Gastrocnemius medialis (tissue), 4 donors: Measurements from ENCODE around the gene KLHDC9.

Experiments
- CTCF ChIP-seq, 5 experiments: fragments of 450-650 bp in 3 of 5; fragments of 200-600 bp in 2 of 5; sonication (generic) in 2 of 5; IDR thresholded peaks in 4 of 5; conservative IDR thresholded peaks in 1 of 5; 1 replicate in 4 of 5; 2 replicates in 1 of 5; pipeline ENCODE4 v1.5.1; 2016 to 2019; ENCODE audit warnings: antibody characterized with exemption in 5 of 5, mild to moderate bottlenecking in 3 of 5, moderate library complexity in 3 of 5
- POLR2A ChIP-seq, 2 donors: fragments of 450-650 bp; IDR thresholded peaks; one replicate each; pipeline ENCODE4 v1.6.1; 2017; ENCODE audit warnings: antibody characterized with exemption in 2 of 2, mild to moderate bottlenecking in 2 of 2, moderate library complexity in 2 of 2

- TF ChIP-seq CTCF (IDR thresholded peaks at IDR 0.05 in 4 of 5, conservative IDR thresholded peaks at IDR 0.05 in 1 of 5) (no peak), POLR2A (IDR thresholded peaks at IDR 0.05) (no peak)
Observed at GRCh38 chr1:161051219-161051618, 46.9 kb upstream of the KLHDC9 start.
